ENCODE data around the gene FKBP1B. TPM values are rescaled to one million over a fixed set of nuclear protein-coding genes. Genes with fewer than 3 reads are reported as not detected.
A peak's percentile ranks its signal among the peaks of the same experiment; 100 is the strongest.

The FKBP1B gene
- total and polyA plus RNA-seq, 3 experiments from 2014 or later, result 2.5 to 5.3 (median 3.7) TPM

GRCh38 chr2:24019729-24020128 is 29.8 kb upstream of the FKBP1B start:
- Mint-ChIP-seq H3K36me3 (peaks cover 0 to 29% (median 0%) of the 10 kb centered on the region in 3 donors), H3K27ac (no peak overlapping the region), H3K4me1 (no peaks in the 10 kb centered on the region), H3K4me3 (no peak overlapping the region), H3K27me3 (no peaks in the 10 kb centered on the region), H3K9me3 (no peaks in the 10 kb centered on the region)
- H3K4me3 ChIP-seq (ENCODE audit: low read length), result no peak overlapping the region
- H3K4me1 ChIP-seq (ENCODE audit: insufficient read depth, low read length), result no peaks in the 10 kb centered on the region
- ChIA-PET CTCF (no interaction called here), POLR2A (no interaction called here)
- no peaks in the 10 kb centered on the region for H3K27me3 ChIP-seq (ENCODE audit: insufficient read depth, low read length, poor library complexity, severe bottlenecking)
- H3K27ac ChIP-seq (ENCODE audit: low read depth, low read length), result no peak overlapping the region
- no peaks in the 10 kb centered on the region for H3K36me3 ChIP-seq (ENCODE audit: insufficient read depth, low read length)
- H3K9me3 ChIP-seq (ENCODE audit: low read length), result no peaks in the 10 kb centered on the region
- no peak for DNase-seq

- Histone ChIP-seq H3K27me3 (ENCODE audit: insufficient read depth, low read length, poor library complexity, severe bottlenecking) (no peaks in the 10 kb centered on the region), H3K27ac (ENCODE audit: low read depth, low read length) (no peak overlapping the region), H3K9me3 (ENCODE audit: low read length) (no peaks in the 10 kb centered on the region), H3K4me3 (ENCODE audit: low read length) (no peak overlapping the region), H3K4me1 (ENCODE audit: insufficient read depth, low read length) (no peaks in the 10 kb centered on the region), H3K36me3 (ENCODE audit: insufficient read depth, low read length) (no peaks in the 10 kb centered on the region)
- Mint-ChIP-seq H3K36me3 (peaks cover 0 to 33% (median 0%) of the 10 kb centered on the region in 3 donors), H3K4me3 (no peak overlapping the region), H3K27me3 (no peaks in the 10 kb centered on the region), H3K9me3 (no peaks in the 10 kb centered on the region), H3K27ac (no peak overlapping the region), H3K4me1 (no peaks in the 10 kb centered on the region)
- POLR2A ChIA-PET, result no interaction called here
- CTCF ChIA-PET, result no interaction called here
- no peak for DNase-seq
These were observed 29.3 kb upstream of the FKBP1B start for GRCh38 chr2:24020244-24020643.

- Mint-ChIP-seq H3K27ac (peak overlapping the region in 1 of 8 donors; percentile 42), H3K4me3 (no peak overlapping the region), H3K27me3 (no peaks in the 10 kb centered on the region), H3K4me1 (no peaks in the 10 kb centered on the region), H3K9me3 (no peaks in the 10 kb centered on the region), H3K36me3 (peaks cover 0 to 43% (median 0%) of the 10 kb centered on the region in 3 donors)
- Histone ChIP-seq H3K9me3 (ENCODE audit: low read length) (no peaks in the 10 kb centered on the region), H3K27me3 (ENCODE audit: insufficient read depth, low read length, poor library complexity, severe bottlenecking) (no peaks in the 10 kb centered on the region), H3K4me1 (ENCODE audit: insufficient read depth, low read length) (no peaks in the 10 kb centered on the region), H3K4me3 (ENCODE audit: low read length) (no peak overlapping the region), H3K36me3 (ENCODE audit: insufficient read depth, low read length) (no peaks in the 10 kb centered on the region), H3K27ac (ENCODE audit: low read depth, low read length) (no peak overlapping the region)
- ChIA-PET CTCF (no interaction called here), POLR2A (no interaction called here)
- DNase-seq, result peak in 1 of 5 donors; percentile 8
These were observed 28.2 kb upstream of the FKBP1B start for GRCh38 chr2:24021122-24021998.

GRCh38 chr2:24022324-24022974 is 27.1 kb upstream of the FKBP1B start:
- no peaks in the 10 kb centered on the region for H3K27me3 ChIP-seq (ENCODE audit: insufficient read depth, low read length, poor library complexity, severe bottlenecking)
- Mint-ChIP-seq H3K27ac (peak overlapping the region in 1 of 8 donors; percentile 73), H3K27me3 (no peaks in the 10 kb centered on the region), H3K4me3 (no peak overlapping the region), H3K9me3 (no peaks in the 10 kb centered on the region), H3K4me1 (no peaks in the 10 kb centered on the region), H3K36me3 (peaks cover 0 to 49% (median 2%) of the 10 kb centered on the region in 3 donors)
- H3K27ac ChIP-seq (ENCODE audit: low read depth, low read length), result no peak overlapping the region
- H3K4me1 ChIP-seq (ENCODE audit: insufficient read depth, low read length), result no peaks in the 10 kb centered on the region
- CTCF ChIA-PET, result no interaction called here
- no peaks in the 10 kb centered on the region for H3K9me3 ChIP-seq (ENCODE audit: low read length)
- H3K4me3 ChIP-seq (ENCODE audit: low read length), result no peak overlapping the region
- POLR2A ChIA-PET, result no interaction called here
- H3K36me3 ChIP-seq (ENCODE audit: insufficient read depth, low read length), result no peaks in the 10 kb centered on the region
- DNase-seq, result no peak

- H3K27ac Mint-ChIP-seq, result peak overlapping the region in 1 of 8 donors; percentile 73
- H3K4me1 Mint-ChIP-seq, result no peaks in the 10 kb centered on the region
These were observed 26.5 kb upstream of the FKBP1B start for GRCh38 chr2:24022975-24023575.

GRCh38 chr2:24024018-24024417 is 25.5 kb upstream of the FKBP1B start:
- no peaks in the 10 kb centered on the region for H3K9me3 ChIP-seq (ENCODE audit: low read length)
- no peak overlapping the region for H3K4me3 ChIP-seq (ENCODE audit: low read length)
- peaks cover under 1% of the 10 kb centered on the region for H3K36me3 ChIP-seq (ENCODE audit: insufficient read depth, low read length)
- Mint-ChIP-seq H3K4me1 (no peaks in the 10 kb centered on the region), H3K4me3 (no peak overlapping the region), H3K27ac (no peak overlapping the region), H3K27me3 (no peaks in the 10 kb centered on the region), H3K36me3 (peaks cover 4 to 60% (median 7%) of the 10 kb centered on the region in 3 donors), H3K9me3 (no peaks in the 10 kb centered on the region)
- ChIA-PET POLR2A (no interaction called here), CTCF (no interaction called here)
- H3K4me1 ChIP-seq (ENCODE audit: insufficient read depth, low read length), result no peaks in the 10 kb centered on the region
- no peak overlapping the region for H3K27ac ChIP-seq (ENCODE audit: low read depth, low read length)
- H3K27me3 ChIP-seq (ENCODE audit: insufficient read depth, low read length, poor library complexity, severe bottlenecking), result no peaks in the 10 kb centered on the region
- no peak for DNase-seq

More at GRCh38 chr2:24022975-24023575, 26.5 kb upstream of the FKBP1B start:
- H3K36me3 Mint-ChIP-seq, result peaks cover 0 to 55% (median 2%) of the 10 kb centered on the region in 3 donors
- Histone ChIP-seq H3K27ac (ENCODE audit: low read depth, low read length) (no peak overlapping the region), H3K9me3 (ENCODE audit: low read length) (no peaks in the 10 kb centered on the region), H3K4me3 (ENCODE audit: low read length) (no peak overlapping the region), H3K36me3 (ENCODE audit: insufficient read depth, low read length) (no peaks in the 10 kb centered on the region), H3K4me1 (ENCODE audit: insufficient read depth, low read length) (no peaks in the 10 kb centered on the region), H3K27me3 (ENCODE audit: insufficient read depth, low read length, poor library complexity, severe bottlenecking) (no peaks in the 10 kb centered on the region)
- ChIA-PET CTCF (no interaction called here), POLR2A (no interaction called here)
- no peak overlapping the region for H3K4me3 Mint-ChIP-seq
- no peak for DNase-seq
- H3K27me3 Mint-ChIP-seq, result no peaks in the 10 kb centered on the region
- no peaks in the 10 kb centered on the region for H3K9me3 Mint-ChIP-seq

- peak overlapping the region in 1 of 8 donors; percentile 47 for H3K27ac Mint-ChIP-seq
- Histone ChIP-seq H3K27me3 (ENCODE audit: insufficient read depth, low read length, poor library complexity, severe bottlenecking) (no peaks in the 10 kb centered on the region), H3K4me1 (ENCODE audit: insufficient read depth, low read length) (no peaks in the 10 kb centered on the region), H3K27ac (ENCODE audit: low read depth, low read length) (no peak overlapping the region), H3K4me3 (ENCODE audit: low read length) (no peak overlapping the region), H3K36me3 (ENCODE audit: insufficient read depth, low read length) (peaks cover 11% of the 10 kb centered on the region), H3K9me3 (ENCODE audit: low read length) (no peaks in the 10 kb centered on the region)
- CTCF ChIA-PET, result interaction anchor here (1.1 kb wide), 1 partner anchor 12 kb away, joined by 3 read pairs; no protein-coding TSS in a partner anchor
- H3K27me3 Mint-ChIP-seq, result no peaks in the 10 kb centered on the region
- no peak overlapping the region for H3K4me3 Mint-ChIP-seq
- no peaks in the 10 kb centered on the region for H3K4me1 Mint-ChIP-seq
- no peak for DNase-seq
- H3K36me3 Mint-ChIP-seq, result peaks cover 9 to 71% (median 13%) of the 10 kb centered on the region in 3 donors
- POLR2A ChIA-PET, result no interaction called here
- H3K9me3 Mint-ChIP-seq, result no peaks in the 10 kb centered on the region
These were observed 24.4 kb upstream of the FKBP1B start for GRCh38 chr2:24024996-24025663.
